ENCODE results near the gene CYP1B1. TPM values are rescaled to one million over a fixed set of nuclear protein-coding genes. Genes with fewer than 3 reads are reported as not detected.
A peak's percentile ranks its signal among the peaks of the same experiment; 100 is the strongest.

CYP1B1 gene
- total RNA-seq, 1 experiment from 2014 or later: 9.8 TPM

- no peak overlapping the region for H3K27ac ChIP-seq
- DNase-seq (ENCODE audit: low read depth in 1 of 2, low spot score in 2 of 2): no peak
- peaks cover 50% of the 10 kb centered on the region for H3K4me1 ChIP-seq (replicated peaks)
- H3K4me3 ChIP-seq: no peak overlapping the region
- no peaks in the 10 kb centered on the region for H3K36me3 ChIP-seq
- H3K9me3 ChIP-seq (replicated peaks): no peaks in the 10 kb centered on the region
- no peaks in the 10 kb centered on the region for H3K27me3 ChIP-seq (replicated peaks)
Observed at GRCh38 chr2:38108907-38109731, 33.2 kb upstream of the CYP1B1 start.

- Histone ChIP-seq H3K4me1 (replicated peaks) (peaks cover 40% of the 10 kb centered on the region), H3K4me3 (no peak overlapping the region), H3K27me3 (replicated peaks) (no peaks in the 10 kb centered on the region), H3K36me3 (no peaks in the 10 kb centered on the region), H3K27ac (peak overlapping the region; percentile 92), H3K9me3 (replicated peaks) (no peaks in the 10 kb centered on the region)
- no peak for DNase-seq (ENCODE audit: low read depth in 1 of 2, low spot score in 2 of 2)
Observed at GRCh38 chr2:38107738-38108410, 31.9 kb upstream of the CYP1B1 start.

- Histone ChIP-seq H3K36me3 (no peaks in the 10 kb centered on the region), H3K27me3 (replicated peaks) (no peaks in the 10 kb centered on the region), H3K9me3 (replicated peaks) (no peaks in the 10 kb centered on the region), H3K4me1 (replicated peaks) (peaks cover 39% of the 10 kb centered on the region), H3K27ac (peak overlapping the region; percentile 92), H3K4me3 (peak overlapping the region; percentile 6; the same call in 1 of the 2 replicates)
- DNase-seq (ENCODE audit: low read depth in 1 of 2, low spot score in 2 of 2): peak; percentile 89 to 97
Observed at GRCh38 chr2:38106405-38107094, 30.6 kb upstream of the CYP1B1 start.

GRCh38 chr2:38105922-38106321 lies 30.0 kb upstream of the CYP1B1 start:
- Histone ChIP-seq H3K4me3 (no peak overlapping the region), H3K36me3 (no peaks in the 10 kb centered on the region), H3K4me1 (replicated peaks) (peaks cover 39% of the 10 kb centered on the region), H3K27me3 (replicated peaks) (no peaks in the 10 kb centered on the region), H3K27ac (peak overlapping the region; percentile 92), H3K9me3 (replicated peaks) (no peaks in the 10 kb centered on the region)
- peak in 1 of 2 experiments; percentile 38 for DNase-seq (ENCODE audit: low read depth in 1 of 2, low spot score in 2 of 2)

GRCh38 chr2:38104598-38104997 lies 28.6 kb upstream of the CYP1B1 start:
- Histone ChIP-seq H3K4me3 (no peak overlapping the region), H3K36me3 (no peaks in the 10 kb centered on the region), H3K27ac (no peak overlapping the region), H3K9me3 (replicated peaks) (no peaks in the 10 kb centered on the region), H3K4me1 (replicated peaks) (peaks cover 37% of the 10 kb centered on the region), H3K27me3 (replicated peaks) (no peaks in the 10 kb centered on the region)
- no peak for DNase-seq (ENCODE audit: low read depth in 1 of 2, low spot score in 2 of 2)

- no peak overlapping the region for H3K27ac ChIP-seq
- no peak overlapping the region for H3K4me3 ChIP-seq
- no peak for DNase-seq (ENCODE audit: low read depth in 1 of 2, low spot score in 2 of 2)
- no peaks in the 10 kb centered on the region for H3K27me3 ChIP-seq (replicated peaks)
- no peaks in the 10 kb centered on the region for H3K36me3 ChIP-seq
- H3K9me3 ChIP-seq (replicated peaks): no peaks in the 10 kb centered on the region
- peaks cover 44% of the 10 kb centered on the region for H3K4me1 ChIP-seq (replicated peaks)
Observed at GRCh38 chr2:38100328-38100727, 24.4 kb upstream of the CYP1B1 start.

GRCh38 chr2:38099099-38100028 lies 23.4 kb upstream of the CYP1B1 start:
- no peaks in the 10 kb centered on the region for H3K36me3 ChIP-seq
- H3K27me3 ChIP-seq (replicated peaks): no peaks in the 10 kb centered on the region
- no peaks in the 10 kb centered on the region for H3K9me3 ChIP-seq (replicated peaks)
- peaks cover 47% of the 10 kb centered on the region for H3K4me1 ChIP-seq (replicated peaks)
- H3K27ac ChIP-seq: peak overlapping the region; percentile 80
- H3K4me3 ChIP-seq: no peak overlapping the region
- DNase-seq (ENCODE audit: low read depth in 1 of 2, low spot score in 2 of 2): no peak

- Histone ChIP-seq H3K9me3 (replicated peaks) (no peaks in the 10 kb centered on the region), H3K4me3 (no peak overlapping the region), H3K4me1 (replicated peaks) (peaks cover 55% of the 10 kb centered on the region), H3K36me3 (no peaks in the 10 kb centered on the region), H3K27ac (peak overlapping the region; percentile 80), H3K27me3 (replicated peaks) (no peaks in the 10 kb centered on the region)
- DNase-seq (ENCODE audit: low read depth in 1 of 2, low spot score in 2 of 2): no peak
Observed at GRCh38 chr2:38098421-38099098, 22.6 kb upstream of the CYP1B1 start.

- Histone ChIP-seq H3K4me3 (no peak overlapping the region), H3K27me3 (replicated peaks) (no peaks in the 10 kb centered on the region), H3K4me1 (replicated peaks) (peaks cover 60% of the 10 kb centered on the region), H3K27ac (peak overlapping the region; percentile 80), H3K9me3 (replicated peaks) (no peaks in the 10 kb centered on the region), H3K36me3 (no peaks in the 10 kb centered on the region)
- DNase-seq (ENCODE audit: low read depth in 1 of 2, low spot score in 2 of 2): peak in 1 of 2 experiments; percentile 73
Observed at GRCh38 chr2:38097988-38098385, 22.0 kb upstream of the CYP1B1 start.

- H3K4me1 ChIP-seq (replicated peaks): peaks cover 66% of the 10 kb centered on the region
- no peak for DNase-seq (ENCODE audit: low read depth in 1 of 2, low spot score in 2 of 2)
- H3K9me3 ChIP-seq (replicated peaks): no peaks in the 10 kb centered on the region
- no peak overlapping the region for H3K4me3 ChIP-seq
- no peaks in the 10 kb centered on the region for H3K27me3 ChIP-seq (replicated peaks)
- peak overlapping the region; percentile 80 for H3K27ac ChIP-seq
- H3K36me3 ChIP-seq: no peaks in the 10 kb centered on the region
Observed at GRCh38 chr2:38097258-38097987, 21.5 kb upstream of the CYP1B1 start.

GRCh38 chr2:38095996-38096861 lies 20.3 kb upstream of the CYP1B1 start:
- Histone ChIP-seq H3K4me3 (no peak overlapping the region), H3K36me3 (no peaks in the 10 kb centered on the region), H3K4me1 (replicated peaks) (peaks cover 76% of the 10 kb centered on the region), H3K27ac (peak overlapping the region; percentile 80), H3K27me3 (replicated peaks) (no peaks in the 10 kb centered on the region), H3K9me3 (replicated peaks) (no peaks in the 10 kb centered on the region)
- peak; percentile 92 to 97 for DNase-seq (ENCODE audit: low read depth in 1 of 2, low spot score in 2 of 2)

Data from SJSA1 (cell line).